GM13976 (cell line): ENCODE results near the gene LMTK3.

Experiments
- DNase-seq: peaks from one replicate; pipeline ENCODE4 v3.0.0; 2012; ENCODE audit warnings: low spot score
- CTCF ChIP-seq: IDR thresholded peaks from 2 replicates; pipeline ENCODE4 v1.5.1; 2012; ENCODE audit warnings: borderline replicate concordance, mild to moderate bottlenecking; ENCODE audit not compliant: insufficient read depth; ENCODE audit errors: extremely low read depth, missing control alignments, control extremely low read depth
- in situ Hi-C: fragments of 300-500 bp; cut with MboI; formaldehyde crosslinking; loops from one replicate; pipeline ENCODE4 v1.12.0; 2022; ENCODE audit warnings: low sequenced_read_pairs, mixed read lengths, inconsistent platforms; ENCODE audit not compliant: unreplicated experiment

Gene LMTK3

GRCh38 chr19:48461982-48462655 lies 49.5 kb downstream of the LMTK3 start:
- no peak for DNase-seq
- no peak for TF ChIP-seq CTCF
- in situ Hi-C loops, result no loop called here

- no peak for DNase-seq
- in situ Hi-C loops, result no loop called here
- no peak for TF ChIP-seq CTCF
These were observed 50.0 kb downstream of the LMTK3 start for GRCh38 chr19:48461651-48461981.

GRCh38 chr19:48458016-48458415 lies 53.6 kb downstream of the LMTK3 start:
- no peak for TF ChIP-seq CTCF
- in situ Hi-C loops, result no loop called here
- DNase-seq, result no peak

GRCh38 chr19:48456864-48457263 lies 54.8 kb downstream of the LMTK3 start:
- no peak for TF ChIP-seq CTCF
- in situ Hi-C loops, result no loop called here
- DNase-seq, result no peak

- TF ChIP-seq CTCF, result no peak
- DNase-seq, result no peak
These were observed 55.6 kb downstream of the LMTK3 start for GRCh38 chr19:48455908-48456562.

GRCh38 chr19:48455171-48455907 lies 56.3 kb downstream of the LMTK3 start, which contains the start of gene KCNJ14:
KCNJ14 (plus strand) TSS chr19:48455574; CDS start chr19:48461725, 6,151 bp downstream.
- no peak for TF ChIP-seq CTCF
- in situ Hi-C loops, result no loop called here
- no peak for DNase-seq

More at GRCh38 chr19:48455908-48456562, 55.6 kb downstream of the LMTK3 start:
- in situ Hi-C loops, result no loop called here
